ENCODE data around the gene COL5A2. TPM values are rescaled to one million over a fixed set of nuclear protein-coding genes. Genes with fewer than 3 reads are reported as not detected.

COL5A2 gene
- 6.5 to 16.6 TPM (median 7.2 TPM) in 3 replicates for polyA plus RNA-seq
- 2.1 TPM for polyA plus RNA-seq (2011; ENCODE audit: low read depth)
- 2.2 and 2.4 TPM in 2 replicates for polyA plus RNA-seq (2011; cell fraction: cytosol; rRNA removed)
- 23.2 and 25.7 TPM in 2 replicates for polyA plus RNA-seq (2011; cell fraction: nucleus; rRNA removed)
- polyA plus RNA-seq (2012; ENCODE audit: low replicate concordance), result 2.0 and 8.5 TPM in 2 replicates
- polyA minus RNA-seq, result 6.4 to 23.5 TPM (median 11.9 TPM) in 3 replicates
- 4.8 TPM for polyA minus RNA-seq (2011; cell fraction: cytosol; rRNA and poly(A)+ RNA removed)
- 22.5 and 41.3 TPM in 2 replicates for polyA minus RNA-seq (2011; cell fraction: nucleus; rRNA and poly(A)+ RNA removed)

- Histone ChIP-seq H3K9ac (ENCODE audit: control insufficient read depth, extremely low read depth, insufficient read depth, low read length) (peak within 1 kb of the TSS; percentile 56), H3K79me2 (ENCODE audit: control insufficient read depth, insufficient read depth, low read length) (no peaks in the 10 kb centered on the region), H3K4me3 (ENCODE audit: control insufficient read depth in 2 of 3, extremely low read depth in 1 of 3, insufficient read depth in 2 of 3, low read depth in 1 of 3, low read length in 3 of 3) (peak within 1 kb of the TSS; percentile 43 to 77 (median 71)), H3K27me3 (ENCODE audit: control insufficient read depth, extremely low read depth, insufficient read depth, low read length) (no peaks in the 10 kb centered on the region), H4K20me1 (ENCODE audit: control insufficient read depth, extremely low read depth, insufficient read depth, low read length) (no peaks in the 10 kb centered on the region), H3K4me1 (ENCODE audit: control insufficient read depth, extremely low read depth, insufficient read depth, low read length) (peaks cover 7% of the 10 kb centered on the region), H3K36me3 (ENCODE audit: control insufficient read depth in 2 of 2, extremely low read depth in 1 of 2, insufficient read depth in 2 of 2, low read length in 2 of 2) (no peaks in the 10 kb centered on the region), H3K9me1 (ENCODE audit: control insufficient read depth, extremely low read depth, insufficient read depth, low read length) (no peaks in the 10 kb centered on the region), H3K4me2 (ENCODE audit: control insufficient read depth, extremely low read depth, insufficient read depth, low read depth, low read length) (peak within 1 kb of the TSS; percentile 89), H3K9me3 (ENCODE audit: control insufficient read depth, low read depth, low read length) (no peaks in the 10 kb centered on the region), H3K27ac (ENCODE audit: control insufficient read depth, insufficient read depth, low read length) (peak within 1 kb of the TSS; percentile 15), H2AFZ (ENCODE audit: control insufficient read depth, low read length) (peak within 1 kb of the TSS; percentile 85)
- no peak for TF ChIP-seq EZH2 (IDR thresholded peaks at IDR 0.05; ENCODE audit: low read length)
- no peak for TF ChIP-seq CTCF (optimal IDR thresholded peaks at IDR 0.05 in 1 of 3, IDR thresholded peaks at IDR 0.05 in 1 of 3, conservative IDR thresholded peaks at IDR 0.05 in 1 of 3; ENCODE audit: extremely low read depth in 1 of 3, insufficient read depth in 2 of 3, low read length in 3 of 3)
- FAIRE-seq, result peak; percentile 92
- dilution Hi-C loops (cut with MboI; ENCODE audit: extremely low pct_ligation_motif_present, low sequenced_read_pairs), result no loop called here
- DNase-seq (ENCODE audit: low read depth, low spot score), result no peak
These were observed at the start of gene COL5A2 for GRCh38 chr2:189179570-189179950. COL5A2 (minus strand) TSS chr2:189179761; CDS start chr2:189179604, 157 bp downstream.

- Histone ChIP-seq H3K9me3 (ENCODE audit: control insufficient read depth, low read depth, low read length) (no peaks in the 10 kb centered on the region), H4K20me1 (ENCODE audit: control insufficient read depth, extremely low read depth, insufficient read depth, low read length) (no peaks in the 10 kb centered on the region), H3K4me2 (ENCODE audit: control insufficient read depth, extremely low read depth, insufficient read depth, low read depth, low read length) (no peak overlapping the region), H3K36me3 (ENCODE audit: control insufficient read depth in 2 of 2, extremely low read depth in 1 of 2, insufficient read depth in 2 of 2, low read length in 2 of 2) (no peaks in the 10 kb centered on the region), H3K9me1 (ENCODE audit: control insufficient read depth, extremely low read depth, insufficient read depth, low read length) (no peaks in the 10 kb centered on the region), H2AFZ (ENCODE audit: control insufficient read depth, low read length) (no peak overlapping the region), H3K79me2 (ENCODE audit: control insufficient read depth, insufficient read depth, low read length) (no peaks in the 10 kb centered on the region), H3K27ac (ENCODE audit: control insufficient read depth, insufficient read depth, low read length) (no peak overlapping the region), H3K9ac (ENCODE audit: control insufficient read depth, extremely low read depth, insufficient read depth, low read length) (no peak overlapping the region), H3K4me3 (ENCODE audit: control insufficient read depth in 2 of 3, extremely low read depth in 1 of 3, insufficient read depth in 2 of 3, low read depth in 1 of 3, low read length in 3 of 3) (no peak overlapping the region), H3K27me3 (ENCODE audit: control insufficient read depth, extremely low read depth, insufficient read depth, low read length) (no peaks in the 10 kb centered on the region), H3K4me1 (ENCODE audit: control insufficient read depth, extremely low read depth, insufficient read depth, low read length) (peaks cover 17% of the 10 kb centered on the region)
- TF ChIP-seq CTCF (optimal IDR thresholded peaks at IDR 0.05 in 1 of 3, IDR thresholded peaks at IDR 0.05 in 1 of 3, conservative IDR thresholded peaks at IDR 0.05 in 1 of 3; ENCODE audit: extremely low read depth in 1 of 3, insufficient read depth in 2 of 3, low read length in 3 of 3), result no peak
- TF ChIP-seq EZH2 (IDR thresholded peaks at IDR 0.05; ENCODE audit: low read length), result no peak
- dilution Hi-C loops (cut with MboI; ENCODE audit: extremely low pct_ligation_motif_present, low sequenced_read_pairs), result no loop called here
- DNase-seq (ENCODE audit: low read depth, low spot score) (no peak), FAIRE-seq (no peak)
These were observed 46.5 kb upstream of the COL5A2 start for GRCh38 chr2:189226017-189226416.
